Neural progenitor cell (in vitro differentiated cells): Measurements from ENCODE around the gene HDAC11. TPM values are rescaled to one million over a fixed set of nuclear protein-coding genes. Genes with fewer than 3 reads are reported as not detected.
"Not testable (repeated sequence)": the region's sequence is repeated elsewhere in the genome, so short reads cannot be mapped to it uniquely, and the experiment has no call there.

Experiments
- DNase-seq: peaks from one replicate; pipeline ENCODE4 v3.0.0-alpha.2; 2016; ENCODE audit warnings: low spot score
- H2AFZ ChIP-seq: fragments of 200-600 bp; sonication (generic); replicated peaks from 2 replicates; pipeline ENCODE4 v1.6.1; 2016; ENCODE audit warnings: antibody characterized with exemption
- H3F3A ChIP-seq: fragments of 200-600 bp; sonication (generic); 2 replicates; pipeline ENCODE4 v1.6.1; 2016; ENCODE audit warnings: antibody characterized with exemption, low read depth
- H3K27ac ChIP-seq: fragments of 200-600 bp; sonication (generic); 2 replicates; pipeline ENCODE4 v1.5.1; 2016; ENCODE audit warnings: mild to moderate bottlenecking
- H3K27me3 ChIP-seq: fragments of 200-600 bp; sonication (generic); 2 replicates; pipeline ENCODE4 v1.6.1; 2016; ENCODE audit warnings: mild to moderate bottlenecking, moderate library complexity
- H3K36me3 ChIP-seq: fragments of 200-600 bp; sonication (generic); 2 replicates; pipeline ENCODE4 v1.5.1; 2016
- H3K4me1 ChIP-seq: fragments of 200-600 bp; sonication (generic); 2 replicates; pipeline ENCODE4 v1.6.1; 2016; ENCODE audit warnings: mixed run types
- H3K4me2 ChIP-seq: fragments of 200-600 bp; sonication (generic); 2 replicates; pipeline ENCODE4 v1.6.1; 2016
- H3K4me3 ChIP-seq: fragments of 200-600 bp; sonication (generic); 2 replicates; pipeline ENCODE4 v1.5.1; 2016
- H3K79me2 ChIP-seq: fragments of 200-600 bp; sonication (generic); 2 replicates; pipeline ENCODE4 v1.6.1; 2016; ENCODE audit warnings: low read depth
- H3K9ac ChIP-seq: fragments of 200-600 bp; sonication (generic); 2 replicates; pipeline ENCODE4 v1.6.1; 2016
- H3K9me3 ChIP-seq: fragments of 200-600 bp; sonication (generic); 2 replicates; pipeline ENCODE4 v1.5.1; 2016; ENCODE audit warnings: low read depth
- H4K20me1 ChIP-seq: fragments of 200-600 bp; sonication (generic); 2 replicates; pipeline ENCODE4 v1.6.1; 2016; ENCODE audit warnings: low read depth
- H3K27ac Mint-ChIP-seq: 3 replicates; pipeline ENCODE4 v1.8.0; 2021; ENCODE audit warnings: mixed read lengths
- H3K27me3 Mint-ChIP-seq: 2 replicates; pipeline ENCODE4 v1.8.0; 2022; ENCODE audit warnings: low read depth, mild to moderate bottlenecking, inconsistent platforms, moderate library complexity, mixed read lengths; ENCODE audit not compliant: insufficient read depth
- H3K36me3 Mint-ChIP-seq: 3 replicates; pipeline ENCODE4 v1.8.0; 2021; ENCODE audit warnings: mixed read lengths
- H3K4me1 Mint-ChIP-seq: 3 replicates; pipeline ENCODE4 v1.8.0; 2021; ENCODE audit warnings: mixed read lengths
- H3K4me3 Mint-ChIP-seq: 3 replicates; pipeline ENCODE4 v1.8.0; 2021; ENCODE audit warnings: mild to moderate bottlenecking, moderate library complexity, mixed read lengths
- H3K9me3 Mint-ChIP-seq: 3 replicates; pipeline ENCODE4 v1.8.0; 2020; ENCODE audit warnings: mixed read lengths
- CTCF ChIP-seq: fragments of 200-600 bp; sonication (generic); IDR thresholded peaks from 2 replicates; pipeline ENCODE4 v1.5.1; 2017; ENCODE audit warnings: antibody characterized with exemption, mild to moderate bottlenecking
- EZH2 ChIP-seq: fragments of 200-600 bp; sonication (generic); IDR thresholded peaks from 2 replicates; pipeline ENCODE4 v1.6.1; 2017; ENCODE audit warnings: antibody characterized with exemption, mild to moderate bottlenecking, moderate library complexity
- EZH2phosphoT487 ChIP-seq: fragments of 200-600 bp; sonication (generic); IDR thresholded peaks from 2 replicates; pipeline ENCODE4 v1.6.1; 2017; ENCODE audit warnings: antibody characterized with exemption
- total RNA-seq: library from RNA; depleted of rRNA; stranded (reverse); fragments of >200 nt; gene quantifications from 2 replicates; pipeline ENCODE4 v1.2.3, GENCODE V29; 2015; ENCODE audit warnings: low replicate concordance

The HDAC11 gene
- total RNA-seq, 1 donor from 2014 or later = 4.8 TPM

- no peaks in the 10 kb centered on the region for H3K27me3 ChIP-seq
- no peak for DNase-seq
- H3K4me2 ChIP-seq = no peak overlapping the region
- no peak overlapping the region for H3K4me3 Mint-ChIP-seq
- peaks cover 7% of the 10 kb centered on the region for H3K27me3 Mint-ChIP-seq
- peaks cover 4% of the 10 kb centered on the region for H3K4me1 ChIP-seq
- TF ChIP-seq EZH2 (no peak), CTCF (no peak), EZH2phosphoT487 (no peak)
- no peaks in the 10 kb centered on the region for H3F3A ChIP-seq
- no peaks in the 10 kb centered on the region for H3K36me3 ChIP-seq
- H2AFZ ChIP-seq = no peak overlapping the region
- peak overlapping the region; percentile 3 for H3K27ac Mint-ChIP-seq
- H4K20me1 ChIP-seq = no peaks in the 10 kb centered on the region
- H3K9ac ChIP-seq = no peak overlapping the region
- no peak overlapping the region for H3K4me3 ChIP-seq
- peaks cover 6% of the 10 kb centered on the region for H3K9me3 Mint-ChIP-seq
- H3K79me2 ChIP-seq = no peaks in the 10 kb centered on the region
- H3K9me3 ChIP-seq = no peaks in the 10 kb centered on the region
- no peak overlapping the region for H3K27ac ChIP-seq
- H3K36me3 Mint-ChIP-seq = no peaks in the 10 kb centered on the region
- H3K4me1 Mint-ChIP-seq = peaks cover 11% of the 10 kb centered on the region
Measured at GRCh38 chr3:13519006-13519791, 39.1 kb downstream of the HDAC11 start.

- Mint-ChIP-seq H3K4me1 (peaks cover 6% of the 10 kb centered on the region), H3K27me3 (peaks cover 11% of the 10 kb centered on the region), H3K36me3 (no peaks in the 10 kb centered on the region), H3K4me3 (no peak overlapping the region), H3K9me3 (peaks cover 6% of the 10 kb centered on the region), H3K27ac (no peak overlapping the region)
- Histone ChIP-seq H3K36me3 (no peaks in the 10 kb centered on the region), H3K4me1 (peaks cover 10% of the 10 kb centered on the region), H3K79me2 (no peaks in the 10 kb centered on the region), H2AFZ (no peak overlapping the region), H3K9me3 (no peaks in the 10 kb centered on the region), H3K27ac (no peak overlapping the region), H3K9ac (no peak overlapping the region), H4K20me1 (no peaks in the 10 kb centered on the region), H3K4me2 (no peak overlapping the region), H3F3A (no peaks in the 10 kb centered on the region), H3K27me3 (no peaks in the 10 kb centered on the region), H3K4me3 (no peak overlapping the region)
- no peak for TF ChIP-seq EZH2phosphoT487
- TF ChIP-seq CTCF = no peak
- TF ChIP-seq EZH2 = no peak
- DNase-seq = no peak
Measured at GRCh38 chr3:13520326-13520880, 40.3 kb downstream of the HDAC11 start.

GRCh38 chr3:13521309-13521708, 41.2 kb downstream of the HDAC11 start:
- Mint-ChIP-seq H3K27me3 (peaks cover 11% of the 10 kb centered on the region), H3K9me3 (peaks cover 6% of the 10 kb centered on the region), H3K4me1 (peaks cover 12% of the 10 kb centered on the region), H3K4me3 (no peak overlapping the region), H3K36me3 (no peaks in the 10 kb centered on the region), H3K27ac (no peak overlapping the region)
- Histone ChIP-seq H3K27me3 (no peaks in the 10 kb centered on the region), H3K4me2 (no peak overlapping the region), H3K36me3 (no peaks in the 10 kb centered on the region), H3K9ac (no peak overlapping the region), H2AFZ (no peak overlapping the region), H3K4me3 (no peak overlapping the region), H3K9me3 (no peaks in the 10 kb centered on the region), H3K79me2 (no peaks in the 10 kb centered on the region), H3K27ac (no peak overlapping the region), H3K4me1 (peaks cover 16% of the 10 kb centered on the region), H4K20me1 (no peaks in the 10 kb centered on the region), H3F3A (no peaks in the 10 kb centered on the region)
- TF ChIP-seq EZH2 (no peak), EZH2phosphoT487 (no peak), CTCF (no peak)
- no peak for DNase-seq

- H3K9ac ChIP-seq, H3K4me2 ChIP-seq, DNase-seq, H3K9me3 ChIP-seq, H3K4me3 ChIP-seq, H3K27ac ChIP-seq, H3K4me3 Mint-ChIP-seq, H3F3A ChIP-seq, H3K27me3 ChIP-seq, H3K27ac Mint-ChIP-seq, H3K36me3 ChIP-seq, H3K9me3 Mint-ChIP-seq, H3K79me2 ChIP-seq, H3K36me3 Mint-ChIP-seq, H4K20me1 ChIP-seq, H2AFZ ChIP-seq: not testable (repeated sequence)
- Mint-ChIP-seq H3K4me1 (peaks cover 16% of the 10 kb centered on the region), H3K27me3 (peaks cover 11% of the 10 kb centered on the region)
- H3K4me1 ChIP-seq = peaks cover 20% of the 10 kb centered on the region
Measured at GRCh38 chr3:13521749-13522148, 41.6 kb downstream of the HDAC11 start.
